ENCODE measurements around the gene ADGRL2. TPM values are rescaled to one million over a fixed set of nuclear protein-coding genes. Genes with fewer than 3 reads are reported as not detected.

Gene ADGRL2
- total and polyA plus RNA-seq, 10 donors, result 5.4 to 115 (median 60.7) TPM

GRCh38 chr1:81805537-81806431 is 5.0 kb downstream of the ADGRL2 start:
- WGBS, 5 donors, result 42 to 59% (median 55%) methylated on average over 2 of the region's 2 CpGs
- Histone ChIP-seq H3K36me3 (no peaks in the 10 kb centered on the region), H3K4me3 (peak overlapping the region in 1 of 8 donors; percentile 28), H3K9me3 (no peaks in the 10 kb centered on the region), H3K27ac (peak overlapping the region in 4 of 8 donors; percentile 5 to 92 (median 45)), H3K27me3 (replicated peaks in 1 of 7) (peaks cover 0 to 40% (median 20%) of the 10 kb centered on the region in 7 donors), H3K4me1 (peaks cover 0 to 35% (median 21%) of the 10 kb centered on the region in 6 donors)
- no peak for DNase-seq
- no peak for TF ChIP-seq CTCF (IDR thresholded peaks at IDR 0.05 in 8 of 11, conservative IDR thresholded peaks at IDR 0.05 in 3 of 11)
- intact Hi-C loops (cut with DNase I; ENCODE audit: low total_unique reads), result no loop called here

DNA sequence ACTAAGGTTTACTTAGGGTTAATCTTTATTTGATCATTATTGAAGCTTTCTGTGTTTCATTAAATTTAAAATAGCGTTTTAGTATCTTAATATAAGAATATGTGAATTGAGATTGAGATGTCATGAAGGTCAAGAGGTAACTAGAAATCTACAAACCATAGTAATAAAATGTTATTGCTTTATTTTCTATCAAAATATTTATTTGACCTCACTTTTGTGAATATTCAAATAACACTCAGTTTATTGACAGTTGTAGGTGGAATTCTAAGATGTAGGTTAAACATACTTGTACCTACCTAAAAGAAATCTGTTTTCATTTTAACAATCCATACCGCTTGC is 5.7 kb downstream of the ADGRL2 start:
- H3K27ac ChIP-seq, result peak overlapping the region in 4 of 8 donors; percentile 5 to 92 (median 45)
- no peaks in the 10 kb centered on the region for H3K9me3 ChIP-seq
- TF ChIP-seq CTCF (IDR thresholded peaks at IDR 0.05 in 8 of 11, conservative IDR thresholded peaks at IDR 0.05 in 3 of 11) (no peak), POLR2A (IDR thresholded peaks at IDR 0.05) (no peak), POLR2AphosphoS5 (IDR thresholded peaks at IDR 0.05) (no peak)
- H3K36me3 ChIP-seq, result no peaks in the 10 kb centered on the region
- H3K27me3 ChIP-seq (replicated peaks in 1 of 7), result peaks cover 0 to 34% (median 14%) of the 10 kb centered on the region in 7 donors
- DNase-seq, result no peak
- 55 to 73% (median 65%) methylated on average over 2 of the region's 2 CpGs for WGBS, 5 donors
- H3K4me1 ChIP-seq, result peaks cover 0 to 36% (median 19%) of the 10 kb centered on the region in 6 donors
- intact Hi-C loops (cut with DNase I; ENCODE audit: low total_unique reads), result no loop called here
- peak overlapping the region in 1 of 8 donors; percentile 28 for H3K4me3 ChIP-seq

DNA sequence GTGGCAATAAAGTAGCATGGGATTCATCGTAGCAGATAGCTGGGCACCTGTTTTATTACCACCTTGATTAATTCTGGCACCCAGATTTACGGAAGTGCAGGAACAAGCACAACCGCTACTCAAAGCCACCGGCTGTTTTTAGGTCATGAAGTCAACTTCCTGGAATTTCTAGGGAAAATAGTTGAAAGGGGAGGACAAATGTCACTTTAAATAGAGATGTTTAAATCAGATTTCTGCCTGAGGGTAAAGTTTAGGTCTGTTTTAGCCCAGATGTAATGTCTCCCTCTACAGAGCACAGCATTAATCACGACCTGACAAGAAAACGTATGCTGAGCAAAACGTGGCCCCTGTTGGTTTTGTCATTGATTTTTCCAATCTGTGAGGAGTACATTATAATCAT is 8.0 kb downstream of the ADGRL2 start:
- H3K27me3 ChIP-seq (replicated peaks in 1 of 7), result peaks cover 0 to 10% (median 0%) of the 10 kb centered on the region in 7 donors
- H3K36me3 ChIP-seq, result no peaks in the 10 kb centered on the region
- H3K4me1 ChIP-seq, result peaks cover 0 to 34% (median 19%) of the 10 kb centered on the region in 6 donors
- H3K9me3 ChIP-seq, result no peaks in the 10 kb centered on the region
- peak overlapping the region in 3 of 8 donors; percentile 4 to 17 (median 9) for H3K4me3 ChIP-seq
- peak overlapping the region in 7 of 8 donors; percentile 7 to 92 (median 22) for H3K27ac ChIP-seq
- peak in 1 of 11 experiments; percentile 13 for TF ChIP-seq CTCF (IDR thresholded peaks at IDR 0.05 in 8 of 11, conservative IDR thresholded peaks at IDR 0.05 in 3 of 11)
- no peak for TF ChIP-seq POLR2A (IDR thresholded peaks at IDR 0.05)
- intact Hi-C loops (cut with DNase I; ENCODE audit: low total_unique reads), result no loop called here
- 14 to 27% (median 21%) methylated on average over 7 of the region's 7 CpGs for WGBS, 5 donors
- DNase-seq, result no peak

GRCh38 chr1:81809808-81810207 is 9.1 kb downstream of the ADGRL2 start:
- Histone ChIP-seq H3K4me1 (peaks cover 0 to 34% (median 19%) of the 10 kb centered on the region in 6 donors), H3K27me3 (replicated peaks in 1 of 7) (no peaks in the 10 kb centered on the region), H3K27ac (peak overlapping the region in 2 of 8 donors; percentile 7 to 44), H3K36me3 (no peaks in the 10 kb centered on the region), H3K9me3 (no peaks in the 10 kb centered on the region), H3K4me3 (no peak overlapping the region)
- WGBS, 5 donors, result 75 to 92% (median 86%) methylated on average over 1 of the region's 1 CpG
- TF ChIP-seq CTCF (IDR thresholded peaks at IDR 0.05 in 8 of 11, conservative IDR thresholded peaks at IDR 0.05 in 3 of 11) (no peak), POLR2AphosphoS5 (IDR thresholded peaks at IDR 0.05) (no peak), POLR2A (IDR thresholded peaks at IDR 0.05) (no peak)
- no peak for DNase-seq
- intact Hi-C loops (cut with DNase I; ENCODE audit: low total_unique reads), result no loop called here
